ENCODE data around the gene TCL1A.

Gene TCL1A

DNA sequence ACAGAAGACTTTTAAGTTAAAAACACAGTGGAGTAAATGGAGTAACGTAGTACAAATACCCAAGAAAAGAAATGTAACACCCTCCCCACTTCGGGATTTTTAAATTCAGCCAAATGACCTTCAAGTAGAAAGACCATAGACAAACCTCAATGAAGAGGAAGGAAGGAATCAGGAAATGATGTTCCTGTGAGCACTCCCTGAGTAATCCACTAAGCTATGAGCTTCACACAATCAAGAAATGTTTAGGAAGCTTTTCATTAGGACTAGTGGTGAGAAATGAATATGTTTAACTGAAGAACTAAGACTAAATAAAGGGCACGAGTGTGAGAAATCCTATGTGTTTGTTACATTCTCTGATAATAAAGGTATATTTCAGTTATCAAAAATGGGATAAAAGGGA is 10.1 kb downstream of the TCL1A start:
- DNase-seq: no peak

DNA sequence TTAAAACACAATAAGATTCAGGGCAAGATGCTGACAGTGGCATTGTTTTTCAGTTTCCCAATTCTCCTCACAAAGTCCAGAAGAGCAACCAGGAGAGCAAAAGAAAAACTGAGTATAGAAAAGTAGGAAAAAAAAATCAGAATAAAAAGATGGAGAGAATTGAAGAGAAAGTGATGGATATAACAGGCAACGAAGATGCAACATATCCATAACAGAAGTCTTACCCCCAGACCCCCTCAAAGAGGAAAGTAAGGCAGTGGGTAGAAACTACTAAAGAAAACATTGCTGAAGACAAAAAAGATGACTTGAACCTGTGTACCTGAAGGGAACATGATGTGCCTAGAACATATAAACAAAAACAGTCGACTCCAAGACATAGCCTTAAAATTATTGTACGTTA is 10.6 kb downstream of the TCL1A start:
- no peak for DNase-seq

DNA sequence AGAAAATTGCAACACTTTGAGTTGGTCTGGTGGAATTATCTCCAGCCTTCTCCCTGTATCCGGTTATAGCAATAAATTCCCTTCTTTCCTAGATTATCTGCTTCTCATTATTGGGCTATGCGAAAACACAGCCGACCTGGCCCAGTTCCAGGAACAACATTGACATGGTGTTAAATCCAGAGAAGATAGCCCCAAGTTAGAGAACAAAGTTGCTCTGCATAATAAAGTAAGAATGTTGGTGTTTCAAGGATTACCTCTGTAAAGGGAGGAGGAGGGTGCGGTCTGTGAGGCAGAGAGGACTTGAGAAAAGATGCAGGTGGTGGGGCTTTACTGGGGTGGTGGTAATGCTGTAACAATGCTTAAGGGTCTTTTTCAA is 12.1 kb downstream of the TCL1A start:
- no peak for DNase-seq

GRCh38 chr14:95700221-95700976 is 13.5 kb downstream of the TCL1A start:
- no peak for DNase-seq

- DNase-seq: no peak
Observed at GRCh38 chr14:95699412-95699811, 14.5 kb downstream of the TCL1A start.

DNA sequence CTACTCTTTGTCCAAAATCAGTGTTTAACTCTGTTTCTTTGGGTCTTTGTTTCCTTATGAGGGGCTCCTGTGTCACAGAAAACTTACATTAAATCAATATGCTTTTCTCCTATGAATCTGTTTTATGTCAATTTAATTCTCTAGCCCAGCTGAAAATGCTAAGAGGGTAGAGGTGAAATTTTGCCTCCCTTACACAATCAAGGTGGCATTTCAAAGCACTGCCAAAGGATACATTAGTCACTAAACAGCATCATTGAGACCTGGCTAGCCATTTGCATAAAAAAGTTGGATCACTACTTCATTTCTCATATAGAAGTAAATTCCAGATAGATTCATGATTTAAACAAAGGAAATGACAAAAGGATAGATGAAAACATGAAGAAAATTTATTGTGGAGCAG is 15.6 kb downstream of the TCL1A start:
- no peak for DNase-seq

DNA sequence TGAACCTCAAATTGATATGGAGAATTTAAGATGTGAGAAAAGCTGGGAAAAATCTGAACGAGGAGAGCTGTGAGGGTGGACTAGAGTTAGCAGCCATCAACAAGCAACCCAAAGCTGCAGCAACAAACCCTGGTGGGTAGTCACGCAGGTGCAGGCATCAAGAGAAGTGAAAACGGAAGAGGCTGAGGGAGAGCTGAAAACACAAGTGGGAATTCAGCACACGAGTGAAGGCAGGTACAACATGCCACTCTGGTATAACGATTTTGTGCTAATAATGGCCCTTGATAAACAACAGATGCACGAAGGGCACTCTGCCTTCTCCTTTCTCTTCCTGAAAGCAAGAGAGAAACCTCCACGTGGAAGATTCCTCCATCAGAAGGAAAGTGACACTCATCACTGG is 16.2 kb downstream of the TCL1A start:
- no peak for DNase-seq

GRCh38 chr14:95696741-95697140 is 17.2 kb downstream of the TCL1A start:
- no peak for DNase-seq

DNA sequence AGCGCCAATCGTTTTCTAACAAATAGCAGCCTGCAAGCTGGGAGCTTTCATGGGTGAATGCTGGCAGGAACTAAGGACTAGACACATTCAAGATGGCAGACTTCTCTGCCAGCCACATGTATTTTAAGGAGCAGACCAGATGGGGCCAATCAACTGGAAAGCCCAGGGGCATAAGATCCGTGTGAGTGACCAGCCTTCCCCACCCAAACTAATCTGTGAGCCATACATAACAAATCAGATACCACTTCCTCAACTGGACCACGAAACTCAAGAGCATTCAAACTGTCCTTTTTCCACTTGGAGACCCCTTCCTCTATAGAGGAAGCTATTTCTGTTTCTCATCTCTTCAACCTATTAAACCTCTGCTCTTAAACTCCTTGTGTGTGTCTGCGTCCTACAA is 18.0 kb downstream of the TCL1A start:
- DNase-seq: no peak

DNA sequence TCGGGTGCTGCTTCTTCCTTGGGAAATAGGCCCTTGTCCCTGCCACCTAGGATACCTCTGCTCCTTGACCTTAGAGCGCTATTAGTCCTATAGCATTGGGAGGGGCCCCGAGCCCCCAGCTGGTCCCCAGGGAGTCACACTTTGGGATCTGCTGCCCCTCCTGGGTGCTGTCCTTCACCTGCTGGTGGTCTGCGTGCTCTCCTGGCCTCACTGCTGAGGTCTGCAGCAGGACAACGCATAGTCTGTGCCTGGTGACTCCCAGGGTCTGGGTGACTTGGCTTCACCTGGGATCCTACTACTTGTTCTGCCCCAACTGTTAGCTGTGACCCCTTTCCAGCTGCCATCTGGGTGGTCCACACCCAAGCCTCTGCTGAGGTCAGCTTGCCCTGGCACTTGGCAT is 18.9 kb downstream of the TCL1A start:
- DNase-seq: no peak

- DNase-seq: no peak
Observed at GRCh38 chr14:95692109-95692508, 21.8 kb downstream of the TCL1A start.

- DNase-seq: no peak
Observed at GRCh38 chr14:95691591-95691990, 22.3 kb downstream of the TCL1A start.

GRCh38 chr14:95690815-95691214 is 23.1 kb downstream of the TCL1A start:
- no peak for DNase-seq

- DNase-seq: no peak
Observed at GRCh38 chr14:95689441-95689840, 24.5 kb downstream of the TCL1A start.

GRCh38 chr14:95686935-95687334 is 27.0 kb downstream of the TCL1A start:
- no peak for DNase-seq

- no peak for DNase-seq
Observed at GRCh38 chr14:95685978-95686922, 27.7 kb downstream of the TCL1A start, which contains the start of gene TCL1B. Gene TCL1B, plus strand, starts transcription at chr14:95686426. Its CDS starts 42 bp downstream, at chr14:95686468.

- DNase-seq: peak; percentile 22
Observed at GRCh38 chr14:95683793-95684192, 30.1 kb downstream of the TCL1A start.

DNA sequence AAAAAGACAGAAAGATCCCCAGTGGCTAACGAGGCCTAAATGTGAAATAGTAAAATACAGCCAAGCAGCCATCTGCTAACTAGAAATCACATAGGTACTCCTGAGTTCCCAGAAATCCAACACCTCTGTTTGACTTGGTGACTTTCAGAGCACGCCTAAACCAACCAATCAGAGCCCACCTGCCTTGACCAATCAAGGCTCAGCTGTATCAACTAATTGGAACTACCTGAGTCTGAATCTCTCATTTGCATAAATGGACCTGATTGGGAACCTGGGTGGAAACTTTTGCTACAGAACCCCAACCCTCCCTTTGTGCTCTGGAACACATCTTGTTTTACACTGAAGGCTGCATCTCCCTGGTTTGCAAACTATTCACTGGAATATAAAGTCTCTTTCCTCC is 32.8 kb downstream of the TCL1A start:
- DNase-seq: no peak

DNA sequence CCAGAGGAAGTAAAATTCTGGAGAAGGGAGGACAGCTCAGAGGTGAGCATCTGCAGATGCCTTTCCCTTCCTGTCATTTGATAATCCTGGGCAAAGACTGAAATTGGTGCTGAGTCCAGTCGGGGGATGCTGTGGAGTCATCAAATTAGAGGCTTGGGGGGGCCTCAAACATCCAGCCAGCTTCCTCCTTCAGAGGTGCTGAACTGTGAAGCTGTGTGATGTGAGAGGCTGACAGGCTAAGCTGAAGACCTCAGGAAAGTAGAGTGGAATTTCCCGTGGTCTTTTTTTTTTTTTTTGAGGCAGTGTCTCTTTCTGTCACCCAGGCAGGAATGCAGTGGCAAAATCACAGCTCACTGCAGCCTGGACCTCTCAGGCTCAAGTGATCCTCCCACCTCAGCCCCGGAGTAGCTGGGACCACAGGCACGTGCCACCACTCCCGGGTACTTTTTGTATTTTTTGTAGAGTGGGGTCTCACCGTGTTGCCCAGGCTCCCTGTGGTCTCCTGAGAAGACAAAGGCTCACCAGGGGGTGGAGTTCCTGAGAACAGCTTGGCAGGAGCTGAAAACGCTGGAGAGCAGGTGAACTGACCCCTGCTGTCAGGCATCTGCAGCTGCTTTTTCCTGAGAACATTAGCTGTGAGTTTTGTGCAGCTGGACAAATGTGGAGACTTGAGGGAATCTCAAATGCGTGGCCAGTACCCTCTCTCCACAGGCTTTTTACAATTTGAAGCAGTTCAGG is 33.8 kb downstream of the TCL1A start:
- no peak for DNase-seq

GRCh38 chr14:95679148-95679815 is 34.6 kb downstream of the TCL1A start:
- DNase-seq: no peak

GRCh38 chr14:95677179-95677835 is 36.6 kb downstream of the TCL1A start:
- no peak for DNase-seq

GRCh38 chr14:95675486-95675885 is 38.4 kb downstream of the TCL1A start:
- DNase-seq: no peak
